Endothelial cell of umbilical vein (primary cell): ENCODE data around the gene G3BP2. TPM values are rescaled to one million over a fixed set of nuclear protein-coding genes. Genes with fewer than 3 reads are reported as not detected.

Experiments used
- BruUV-seq: library from RNA; stranded (reverse); fragments of 400-500 nt; replicated peaks from 2 replicates; lab custom pipeline; 2021; lab: Mats Ljungman, UMichigan
- CTCF ChIA-PET: fragments of 300-600, 350-600 bp; sonication (Branson Sonifier 250); formaldehyde crosslinking; loops from one replicate; lab custom pipeline; 2021; ENCODE audit warnings: antibody characterized with exemption, inconsistent platforms; lab: Charles Lee
- POLR2A ChIA-PET: fragments of 300-600, 350-600 bp; sonication (Branson Sonifier 250); formaldehyde crosslinking; loops from one replicate; lab custom pipeline; 2021; ENCODE audit warnings: antibody characterized with exemption, inconsistent platforms; lab: Charles Lee
- DNase-seq: peaks from one replicate; pipeline ENCODE4 v3.0.0-alpha.2; 2011; ENCODE audit warnings: low read depth, low spot score
- FAIRE-seq: peaks from 2 replicates; lab custom pipeline; 2011; peaks lifted over from hg19 to GRCh38; lab: Jason Lieb, UNC
- H2AFZ ChIP-seq: 2 replicates; pipeline ENCODE4 v1.6.0; 2012; ENCODE audit warnings: low read depth, low read length, control low read depth, inconsistent platforms
- H3K27ac ChIP-seq: 2 replicates; pipeline ENCODE4 v1.5.1; 2011; ENCODE audit warnings: low read depth, mild to moderate bottlenecking, control low read depth, low read length, moderate library complexity; ENCODE audit not compliant: insufficient read depth
- H3K27me3 ChIP-seq, 2 experiments: 2 replicates each; pipeline versions ENCODE4 v1.6.0 to v1.6.1; 2011; ENCODE audit warnings: low read length in 2 of 2, mixed read lengths in 1 of 2; ENCODE audit not compliant: control insufficient read depth in 2 of 2, insufficient read depth in 2 of 2
- H3K36me3 ChIP-seq, 2 experiments: 2 replicates in 1 of 2; 3 replicates in 1 of 2; pipeline ENCODE4 v1.5.1; 2011; ENCODE audit warnings: low read length in 2 of 2, mild to moderate bottlenecking in 1 of 2, moderate library complexity in 1 of 2; ENCODE audit not compliant: control insufficient read depth in 2 of 2, insufficient read depth in 2 of 2; ENCODE audit errors: extremely low read depth in 1 of 2
- H3K4me1 ChIP-seq: 3 replicates; pipeline ENCODE4 v1.5.1; 2011; ENCODE audit warnings: mild to moderate bottlenecking, low read length; ENCODE audit not compliant: control insufficient read depth, insufficient read depth; ENCODE audit errors: extremely low read depth
- H3K4me2 ChIP-seq: 2 replicates; pipeline ENCODE4 v1.6.1; 2011; ENCODE audit warnings: low read length, control low read depth, mixed read lengths; ENCODE audit not compliant: insufficient read depth
- H3K4me3 ChIP-seq, 3 experiments: fragments of 200-600 bp in 1 of 3; sonication (generic), shearing (Covaris generic) in 1 of 3; replicated peaks in 1 of 3; 2 replicates each; pipeline ENCODE4 v1.5.1; 2011 to 2016; ENCODE audit warnings: control low read depth in 3 of 3, low read length in 3 of 3, mild to moderate bottlenecking in 2 of 3, inconsistent platforms in 1 of 3, low read depth in 1 of 3, moderate library complexity in 1 of 3; ENCODE audit not compliant: insufficient read depth in 1 of 3
- H3K79me2 ChIP-seq: 2 replicates; pipeline ENCODE4 v1.6.0; 2012; ENCODE audit warnings: low read length, inconsistent platforms; ENCODE audit not compliant: control insufficient read depth, insufficient read depth
- H3K9ac ChIP-seq: replicated peaks from 2 replicates; pipeline ENCODE3; 2011; ENCODE audit warnings: low read length, control low read depth; ENCODE audit not compliant: insufficient read depth; ENCODE audit errors: extremely low read depth
- H3K9me1 ChIP-seq: replicated peaks from 3 replicates; pipeline ENCODE4 v1.6.0; 2011; ENCODE audit warnings: mild to moderate bottlenecking, low read length; ENCODE audit not compliant: control insufficient read depth, insufficient read depth; ENCODE audit errors: extremely low read depth
- H3K9me3 ChIP-seq: replicated peaks from 2 replicates; pipeline ENCODE4 v1.5.1; 2012; ENCODE audit warnings: low read length, inconsistent platforms; ENCODE audit not compliant: control insufficient read depth, insufficient read depth
- H4K20me1 ChIP-seq: replicated peaks from 2 replicates; pipeline ENCODE3; 2011; ENCODE audit warnings: mild to moderate bottlenecking, low read length; ENCODE audit not compliant: control insufficient read depth, insufficient read depth; ENCODE audit errors: extremely low read depth
- EZH2 ChIP-seq: IDR thresholded peaks from 2 replicates; pipeline ENCODE4 v1.6.1; 2012; ENCODE audit warnings: borderline replicate concordance, low read depth, mild to moderate bottlenecking, moderate library complexity, low read length, inconsistent platforms; ENCODE audit not compliant: severe bottlenecking
- FOS ChIP-seq: IDR thresholded peaks from 2 replicates; pipeline ENCODE4 v1.6.1; 2011; ENCODE audit warnings: mild to moderate bottlenecking, low read length, moderate library complexity, borderline replicate concordance; ENCODE audit not compliant: insufficient read depth
- GATA2 ChIP-seq: IDR thresholded peaks from 2 replicates; pipeline ENCODE4 v1.7.0; 2011; ENCODE audit warnings: low read depth, mild to moderate bottlenecking, moderate library complexity, mixed read lengths, low read length; ENCODE audit not compliant: insufficient read length, insufficient read depth
- JUN ChIP-seq: IDR thresholded peaks from 2 replicates; pipeline ENCODE4 v1.6.1; 2011; ENCODE audit warnings: borderline replicate concordance, low read depth; ENCODE audit not compliant: insufficient read length, insufficient read depth
- MYC ChIP-seq: IDR thresholded peaks from one replicate; pipeline ENCODE4 v1.6.1; 2011; ENCODE audit warnings: mild to moderate bottlenecking, low read depth, low read length
- POLR2A ChIP-seq: IDR thresholded peaks from 2 replicates; pipeline ENCODE4 v1.6.1; 2012; ENCODE audit warnings: low read depth, mild to moderate bottlenecking, control low read depth, low read length
- POLR2AphosphoS5 ChIP-seq: IDR thresholded peaks from 2 replicates; pipeline ENCODE4 v1.6.1; 2012; ENCODE audit warnings: low read depth, mild to moderate bottlenecking, control low read depth, low read length, moderate library complexity; ENCODE audit not compliant: insufficient read depth
- dilution Hi-C: fragments of 300-500 bp; cut with MboI; formaldehyde crosslinking; loops from one replicate; pipeline ENCODE4 v1.15.0; 2019; ENCODE audit warnings: low sequenced_read_pairs; ENCODE audit not compliant: extremely low pct_ligation_motif_present
- intact Hi-C: fragments of 100-400 bp; cut with micrococcal nuclease; formaldehyde crosslinking; loops from one replicate; pipeline ENCODE4 v1.10.0; 2022
- polyA plus RNA-seq, 4 experiments: library from polyadenylated mRNA; depleted of rRNA in 3 of 4; stranded (reverse) in 3 of 4; unstranded in 1 of 4; fragments of >200 nt; gene quantifications; 2 replicates each; pipeline versions ENCODE4 v1.2.1 to v1.2.3, GENCODE V29; 2011 to 2012; ENCODE audit warnings: missing spikeins in 1 of 4
- total RNA-seq: library from RNA; stranded (reverse); gene quantifications from 2 replicates; pipeline ENCODE4 v1.2.3, GENCODE V29; 2021
- TF ChIP-seq, protein P1 (sequence below), 2 donors: IDR thresholded peaks; 1 replicate in 1 of 2; 2 replicates in 1 of 2; pipeline ENCODE4 v1.5.1; 2011; ENCODE audit warnings: low read length in 2 of 2, mild to moderate bottlenecking in 2 of 2, moderate library complexity in 2 of 2, control low read depth in 1 of 2, inconsistent platforms in 1 of 2, low read depth in 1 of 2; ENCODE audit not compliant: insufficient read depth in 1 of 2; ENCODE audit errors: extremely low read depth in 1 of 2
- TF ChIP-seq, protein P2 (sequence below): IDR thresholded peaks from 2 replicates; pipeline ENCODE4 v1.6.1; 2011; ENCODE audit not compliant: insufficient read depth, insufficient read length

G3BP2 gene
- total and polyA plus RNA-seq, 2 donors (not counting 3 experiments of a cell fraction or from before 2014, with no cell fraction given) = 61.1 to 180 TPM

DNA sequence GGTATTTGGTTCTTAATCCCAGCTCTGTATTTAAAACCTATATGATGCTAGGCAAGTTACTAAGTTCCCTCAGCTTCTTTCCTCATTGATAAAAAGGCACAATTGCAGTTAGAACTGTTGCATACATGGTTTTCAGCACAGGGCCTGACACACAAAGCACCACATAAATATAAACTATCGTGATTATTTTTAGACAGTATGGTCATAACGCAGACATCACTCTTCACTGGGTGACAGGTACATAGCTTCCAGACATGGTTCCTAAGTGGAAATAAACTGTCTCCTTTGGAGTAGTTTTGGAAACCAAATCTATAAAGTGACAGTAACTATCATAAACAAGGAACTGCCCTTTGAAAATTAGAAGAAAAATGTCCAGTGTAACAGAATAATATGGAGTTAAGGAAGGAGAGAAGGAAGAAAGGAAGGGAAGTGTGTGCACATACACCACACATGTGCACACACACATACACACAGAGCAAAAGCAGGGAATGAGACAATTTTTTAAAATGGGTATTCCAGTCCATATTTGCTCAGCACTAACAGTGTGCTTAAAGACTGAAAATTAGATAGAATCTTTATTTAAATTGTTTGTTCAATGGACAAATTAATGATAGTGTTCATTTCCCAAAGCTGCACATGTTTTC lies 12.5 kb upstream of the G3BP2 start:
- FAIRE-seq (no peak), DNase-seq (no peak)
- intact Hi-C loops (no loop called here), dilution Hi-C loops (no loop called here)
- Histone ChIP-seq H3K4me1 (no peaks in the 10 kb centered on the region), H4K20me1 (no peaks in the 10 kb centered on the region), H3K9me3 (no peaks in the 10 kb centered on the region), H3K4me2 (no peak overlapping the region), H3K9me1 (no peaks in the 10 kb centered on the region), H3K79me2 (no peaks in the 10 kb centered on the region), H2AFZ (no peak overlapping the region), H3K9ac (no peak overlapping the region), H3K4me3 (no peak overlapping the region), H3K36me3 (no peaks in the 10 kb centered on the region), H3K27me3 (no peaks in the 10 kb centered on the region), H3K27ac (no peak overlapping the region)
- no TSS peak for BruUV-seq
- no peak for TF ChIP-seq GATA2
- TF ChIP-seq, protein P1, sequence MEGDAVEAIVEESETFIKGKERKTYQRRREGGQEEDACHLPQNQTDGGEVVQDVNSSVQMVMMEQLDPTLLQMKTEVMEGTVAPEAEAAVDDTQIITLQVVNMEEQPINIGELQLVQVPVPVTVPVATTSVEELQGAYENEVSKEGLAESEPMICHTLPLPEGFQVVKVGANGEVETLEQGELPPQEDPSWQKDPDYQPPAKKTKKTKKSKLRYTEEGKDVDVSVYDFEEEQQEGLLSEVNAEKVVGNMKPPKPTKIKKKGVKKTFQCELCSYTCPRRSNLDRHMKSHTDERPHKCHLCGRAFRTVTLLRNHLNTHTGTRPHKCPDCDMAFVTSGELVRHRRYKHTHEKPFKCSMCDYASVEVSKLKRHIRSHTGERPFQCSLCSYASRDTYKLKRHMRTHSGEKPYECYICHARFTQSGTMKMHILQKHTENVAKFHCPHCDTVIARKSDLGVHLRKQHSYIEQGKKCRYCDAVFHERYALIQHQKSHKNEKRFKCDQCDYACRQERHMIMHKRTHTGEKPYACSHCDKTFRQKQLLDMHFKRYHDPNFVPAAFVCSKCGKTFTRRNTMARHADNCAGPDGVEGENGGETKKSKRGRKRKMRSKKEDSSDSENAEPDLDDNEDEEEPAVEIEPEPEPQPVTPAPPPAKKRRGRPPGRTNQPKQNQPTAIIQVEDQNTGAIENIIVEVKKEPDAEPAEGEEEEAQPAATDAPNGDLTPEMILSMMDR (IDR thresholded peaks at IDR 0.05; ENCODE audit: extremely low read depth in 1 of 2, insufficient read depth in 1 of 2, low read depth in 1 of 2, low read length in 2 of 2) = no peak
- POLR2A ChIA-PET = no interaction called here
- CTCF ChIA-PET = interaction anchor here (1.4 kb wide), 1 partner anchor 39 kb away, joined by 4 read pairs; the partner anchor contains the start of gene USO1

DNA sequence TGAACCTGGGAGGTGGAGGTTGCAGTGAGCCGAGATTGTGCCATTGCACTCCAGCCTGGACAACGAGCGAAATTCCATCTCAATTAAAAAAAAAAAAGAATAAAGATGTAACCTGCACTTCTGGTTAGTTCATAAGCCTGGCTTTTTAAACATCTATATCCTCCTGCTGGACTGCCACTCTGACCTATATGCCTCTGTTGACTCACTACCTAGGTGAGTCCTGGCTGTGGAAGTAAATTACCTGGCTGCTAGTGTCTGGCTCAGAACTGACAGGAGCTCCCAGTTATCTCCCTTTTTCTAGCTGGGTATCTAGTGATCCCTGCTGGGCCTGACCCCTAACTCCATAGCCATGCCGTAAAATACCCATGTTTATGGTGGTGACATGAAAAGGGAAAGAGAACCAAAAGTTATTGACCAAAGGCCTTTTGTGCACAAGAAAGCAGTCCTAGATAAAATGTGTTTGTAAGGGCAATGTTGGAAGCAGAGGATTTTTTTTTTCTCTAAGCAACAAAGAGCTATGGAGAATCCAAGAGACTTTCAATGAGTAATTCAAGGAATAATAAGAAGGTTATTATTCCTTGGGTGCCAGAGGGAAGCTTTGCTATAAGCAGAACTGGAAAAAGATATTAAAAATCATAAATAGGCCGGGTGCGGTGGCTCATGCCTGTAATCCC lies 10.4 kb upstream of the G3BP2 start:
- CTCF ChIA-PET = interaction anchor here (1.2 to 2.0 kb wide), 2 partner anchors 9 to 10 kb away, joined by 4 to 6 read pairs; partner anchors contain the start of gene G3BP2
- no peak overlapping the region for H3K4me2 ChIP-seq
- TF ChIP-seq EZH2 (no peak), POLR2AphosphoS5 (no peak), POLR2A (no peak), MYC (no peak), GATA2 (no peak), FOS (no peak), JUN (no peak)
- TF ChIP-seq, protein P1 (IDR thresholded peaks at IDR 0.05; ENCODE audit: extremely low read depth in 1 of 2, insufficient read depth in 1 of 2, low read depth in 1 of 2, low read length in 2 of 2) = no peak
- TF ChIP-seq, protein P2, sequence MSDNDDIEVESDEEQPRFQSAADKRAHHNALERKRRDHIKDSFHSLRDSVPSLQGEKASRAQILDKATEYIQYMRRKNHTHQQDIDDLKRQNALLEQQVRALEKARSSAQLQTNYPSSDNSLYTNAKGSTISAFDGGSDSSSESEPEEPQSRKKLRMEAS = no peak
- no peak overlapping the region for H3K27ac ChIP-seq
- H3K4me1 ChIP-seq = no peaks in the 10 kb centered on the region
- dilution Hi-C loops = no loop called here
- DNase-seq (no peak), FAIRE-seq (no peak)
- H3K79me2 ChIP-seq = no peaks in the 10 kb centered on the region
- no peaks in the 10 kb centered on the region for H3K27me3 ChIP-seq
- H3K9ac ChIP-seq = no peak overlapping the region
- no TSS peak for BruUV-seq
- no peaks in the 10 kb centered on the region for H3K9me1 ChIP-seq
- intact Hi-C loops = no loop called here
- no peaks in the 10 kb centered on the region for H4K20me1 ChIP-seq
- H3K36me3 ChIP-seq = no peaks in the 10 kb centered on the region
- H2AFZ ChIP-seq = no peak overlapping the region
- POLR2A ChIA-PET = no interaction called here
- no peak overlapping the region for H3K4me3 ChIP-seq
- H3K9me3 ChIP-seq = no peaks in the 10 kb centered on the region
